Erythroblast (primary cell): ENCODE results near the gene COBLL1.

Experiments used
- GATA1 ChIP-seq: IDR thresholded peaks from 2 replicates; pipeline ENCODE4 v1.6.1; 2011; ENCODE audit warnings: low read depth, mild to moderate bottlenecking, control low read depth, low read length, moderate library complexity
- POLR2A ChIP-seq: IDR thresholded peaks from 2 replicates; pipeline ENCODE4 v1.6.1; 2011; ENCODE audit warnings: mild to moderate bottlenecking, low read length

GRCh38 chr2:164667566-164667965, 174.1 kb downstream of the COBLL1 start:
- TF ChIP-seq POLR2A (no peak), GATA1 (no peak)
